AG09319 (cell line): Measurements from ENCODE around the gene HDHD2.

Experiments
- DNase-seq: peaks from one replicate; pipeline ENCODE4 v3.0.0-alpha.2; 2010; ENCODE audit warnings: low read depth; ENCODE audit errors: extremely low read depth
- TF ChIP-seq, protein P1 (sequence below): IDR thresholded peaks from 2 replicates; pipeline ENCODE4 v1.5.1; 2011; ENCODE audit warnings: low read depth, mild to moderate bottlenecking, inconsistent platforms, low read length, moderate library complexity

Gene HDHD2

DNA sequence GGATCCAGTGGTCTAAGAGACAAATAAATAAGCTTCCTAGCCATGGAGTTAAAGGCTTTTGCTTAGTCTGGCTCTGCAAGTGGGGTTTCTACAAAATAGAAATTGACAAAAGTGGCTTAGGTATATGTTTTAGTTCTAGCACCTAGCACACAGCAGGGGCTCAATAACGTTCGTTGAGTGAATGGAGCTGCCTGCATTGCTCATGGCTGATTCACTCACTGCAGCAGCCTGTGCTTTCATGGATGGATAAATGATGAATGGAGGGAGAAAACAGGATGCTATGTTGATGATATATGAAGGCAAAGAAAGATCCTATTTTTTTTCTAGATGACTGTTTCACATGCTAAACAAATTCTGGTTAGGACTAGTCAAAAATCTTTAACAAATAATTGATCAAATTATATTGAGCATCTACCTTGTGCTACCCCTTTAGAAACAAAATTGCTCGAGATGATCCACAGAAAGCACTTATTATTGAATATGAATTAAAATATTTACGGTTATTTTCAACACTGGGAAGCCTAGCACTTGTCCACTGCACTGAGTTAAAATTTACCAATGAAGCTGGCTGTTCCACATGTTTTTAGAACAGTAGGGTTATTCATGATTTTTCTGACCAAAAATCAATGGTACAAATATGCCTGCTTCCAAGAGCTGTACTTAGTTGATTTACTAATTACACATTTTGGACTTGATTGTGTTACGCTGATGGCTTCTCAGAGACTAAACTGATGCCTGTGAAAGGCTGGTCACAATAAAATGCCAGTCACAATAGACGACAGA is 39.6 kb downstream of the HDHD2 start:
- TF ChIP-seq, protein P1, sequence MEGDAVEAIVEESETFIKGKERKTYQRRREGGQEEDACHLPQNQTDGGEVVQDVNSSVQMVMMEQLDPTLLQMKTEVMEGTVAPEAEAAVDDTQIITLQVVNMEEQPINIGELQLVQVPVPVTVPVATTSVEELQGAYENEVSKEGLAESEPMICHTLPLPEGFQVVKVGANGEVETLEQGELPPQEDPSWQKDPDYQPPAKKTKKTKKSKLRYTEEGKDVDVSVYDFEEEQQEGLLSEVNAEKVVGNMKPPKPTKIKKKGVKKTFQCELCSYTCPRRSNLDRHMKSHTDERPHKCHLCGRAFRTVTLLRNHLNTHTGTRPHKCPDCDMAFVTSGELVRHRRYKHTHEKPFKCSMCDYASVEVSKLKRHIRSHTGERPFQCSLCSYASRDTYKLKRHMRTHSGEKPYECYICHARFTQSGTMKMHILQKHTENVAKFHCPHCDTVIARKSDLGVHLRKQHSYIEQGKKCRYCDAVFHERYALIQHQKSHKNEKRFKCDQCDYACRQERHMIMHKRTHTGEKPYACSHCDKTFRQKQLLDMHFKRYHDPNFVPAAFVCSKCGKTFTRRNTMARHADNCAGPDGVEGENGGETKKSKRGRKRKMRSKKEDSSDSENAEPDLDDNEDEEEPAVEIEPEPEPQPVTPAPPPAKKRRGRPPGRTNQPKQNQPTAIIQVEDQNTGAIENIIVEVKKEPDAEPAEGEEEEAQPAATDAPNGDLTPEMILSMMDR = no peak

DNA sequence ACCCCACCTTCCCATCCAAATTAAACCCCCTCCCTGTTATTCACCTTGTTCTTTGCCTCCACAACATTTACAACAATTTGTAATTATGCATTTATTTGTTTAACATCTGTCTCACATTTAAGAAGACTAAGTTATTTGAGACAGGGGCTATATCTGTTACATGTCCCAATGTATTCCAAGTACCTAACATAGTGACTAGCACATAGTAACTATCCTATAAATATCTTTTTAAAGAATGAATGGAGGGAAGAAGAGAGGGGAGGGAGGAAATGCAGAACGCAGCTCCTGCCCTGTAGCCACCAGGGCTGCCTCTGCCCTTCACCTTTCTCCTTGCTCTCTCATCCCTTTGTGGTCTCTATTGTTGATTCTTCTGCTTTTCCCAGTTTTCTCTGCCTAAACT is 40.6 kb downstream of the HDHD2 start:
- TF ChIP-seq, protein P1 = no peak

More for the DNA sequence above, 39.6 kb downstream of the HDHD2 start:
- no peak for DNase-seq

DNA sequence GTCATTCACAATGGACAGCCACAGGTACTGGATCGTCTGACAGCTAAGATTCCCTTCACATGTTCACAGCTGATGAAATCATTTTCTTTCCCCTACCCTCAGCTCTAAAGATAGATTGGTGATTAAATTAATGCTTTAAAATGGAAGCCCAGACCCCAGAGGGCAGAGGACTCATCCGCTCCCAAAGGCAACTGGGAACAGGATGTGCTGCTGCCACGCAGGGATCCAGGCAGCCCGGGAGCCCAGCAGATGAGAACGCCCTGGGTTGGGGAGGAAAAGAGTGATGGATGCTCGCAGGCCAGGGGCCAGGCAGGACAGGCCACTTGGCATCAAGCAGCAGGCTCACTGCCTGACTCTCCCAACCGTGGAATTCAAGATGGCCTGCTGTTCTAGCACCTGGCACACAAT is 41.3 kb downstream of the HDHD2 start:
- no peak for DNase-seq
- TF ChIP-seq, protein P1 = no peak

More for the DNA sequence above, 40.6 kb downstream of the HDHD2 start:
- no peak for DNase-seq

DNA sequence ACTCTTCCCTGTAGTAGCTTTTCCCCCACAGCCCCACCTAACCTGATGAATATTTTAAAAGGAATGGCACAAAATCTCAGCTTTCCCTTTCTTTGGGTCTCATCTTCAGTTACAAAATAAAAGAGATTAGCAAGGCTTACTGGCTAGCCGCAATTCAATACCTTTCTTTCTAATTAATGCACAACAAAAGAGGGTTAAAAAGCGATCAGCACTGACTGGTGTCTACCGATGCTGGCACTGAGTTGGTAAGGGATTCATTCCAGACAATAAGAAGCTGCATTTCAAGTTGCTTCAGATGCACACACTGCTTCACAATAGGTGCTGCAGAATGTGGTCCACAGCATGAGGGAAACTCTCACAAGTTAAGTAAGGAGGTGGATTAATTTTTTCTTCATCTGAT is 41.9 kb downstream of the HDHD2 start:
- DNase-seq = no peak
- TF ChIP-seq, protein P1 = no peak

DNA sequence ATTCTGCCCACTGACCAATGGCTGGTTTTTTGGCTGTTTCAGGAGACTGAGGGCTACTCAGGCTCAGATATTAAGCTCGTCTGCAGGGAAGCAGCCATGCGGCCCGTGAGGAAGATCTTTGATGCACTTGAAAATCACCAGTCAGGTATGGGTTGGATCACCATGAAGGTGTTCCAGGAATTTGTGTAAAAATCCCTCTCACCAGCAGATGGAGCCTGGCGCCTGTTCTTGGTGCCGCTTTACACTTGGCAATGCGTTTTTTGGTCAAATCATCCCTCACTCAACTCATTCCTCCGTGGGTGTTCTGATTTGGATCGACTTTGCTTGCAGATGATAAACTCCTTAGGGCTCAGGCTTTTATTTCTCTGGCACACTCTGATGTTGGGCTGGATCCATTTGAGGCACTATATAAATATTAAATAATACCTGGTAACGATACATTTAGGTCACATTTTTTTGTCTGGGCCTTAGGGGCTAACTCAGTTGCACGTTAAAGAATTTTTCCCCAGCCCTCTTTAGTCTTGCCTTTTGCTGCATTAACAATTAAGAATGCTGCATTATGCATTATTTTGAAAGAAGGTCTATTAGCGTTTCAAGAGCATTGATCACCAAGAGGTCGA is 50.0 kb downstream of the HDHD2 start:
- TF ChIP-seq, protein P1 = peak; percentile 70
- no peak for DNase-seq

DNA sequence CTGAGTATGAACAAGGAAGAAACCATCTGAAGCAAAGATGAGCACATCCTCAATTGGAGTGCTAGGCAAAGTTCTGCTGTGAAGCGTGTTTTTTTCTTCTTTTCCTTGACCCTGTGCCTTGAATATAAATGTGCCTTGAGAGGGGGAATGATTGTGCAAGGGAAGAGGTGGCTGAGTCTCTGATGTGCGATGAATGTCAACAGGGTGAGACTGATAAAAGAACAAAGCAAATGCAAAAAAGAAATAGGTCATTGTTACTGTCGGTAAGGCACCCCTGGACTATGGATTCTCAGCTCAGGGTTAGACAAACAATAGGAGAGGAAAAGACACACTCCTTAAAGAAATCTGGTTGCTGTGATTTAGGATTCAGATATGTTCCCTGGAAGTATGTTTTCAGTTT is 54.5 kb downstream of the HDHD2 start:
- no peak for DNase-seq
- TF ChIP-seq, protein P1 = no peak

DNA sequence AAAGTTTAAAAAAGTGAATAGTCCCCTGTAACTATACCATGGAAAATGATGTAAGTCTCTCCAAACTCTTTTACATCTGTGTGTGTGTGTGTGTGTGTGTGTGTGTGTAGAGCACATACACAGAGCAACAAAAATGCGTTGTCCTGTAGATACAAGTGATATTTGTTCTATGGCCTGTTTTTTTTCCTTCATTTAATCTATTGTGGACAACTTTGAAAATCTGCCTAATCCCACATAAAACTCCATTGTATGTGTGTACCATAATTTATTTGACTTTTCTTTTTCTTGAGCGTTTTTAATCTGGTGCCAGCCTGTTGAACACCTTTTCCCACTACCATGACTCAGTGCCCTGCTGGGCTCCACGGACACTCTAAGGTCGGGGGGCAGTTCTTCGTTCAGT is 62.6 kb downstream of the HDHD2 start:
- TF ChIP-seq, protein P1 = no peak
- DNase-seq = no peak
